HTERT RPE-1 (cell line): ENCODE measurements around the gene RETSAT.

Experiments used
- in situ Hi-C: fragments of 300-500 bp; cut with MboI; formaldehyde crosslinking; loops from 4 replicates; pipeline ENCODE4 v1.14.3; 2020; ENCODE audit warnings: low sequenced_read_pairs

The RETSAT gene

DNA sequence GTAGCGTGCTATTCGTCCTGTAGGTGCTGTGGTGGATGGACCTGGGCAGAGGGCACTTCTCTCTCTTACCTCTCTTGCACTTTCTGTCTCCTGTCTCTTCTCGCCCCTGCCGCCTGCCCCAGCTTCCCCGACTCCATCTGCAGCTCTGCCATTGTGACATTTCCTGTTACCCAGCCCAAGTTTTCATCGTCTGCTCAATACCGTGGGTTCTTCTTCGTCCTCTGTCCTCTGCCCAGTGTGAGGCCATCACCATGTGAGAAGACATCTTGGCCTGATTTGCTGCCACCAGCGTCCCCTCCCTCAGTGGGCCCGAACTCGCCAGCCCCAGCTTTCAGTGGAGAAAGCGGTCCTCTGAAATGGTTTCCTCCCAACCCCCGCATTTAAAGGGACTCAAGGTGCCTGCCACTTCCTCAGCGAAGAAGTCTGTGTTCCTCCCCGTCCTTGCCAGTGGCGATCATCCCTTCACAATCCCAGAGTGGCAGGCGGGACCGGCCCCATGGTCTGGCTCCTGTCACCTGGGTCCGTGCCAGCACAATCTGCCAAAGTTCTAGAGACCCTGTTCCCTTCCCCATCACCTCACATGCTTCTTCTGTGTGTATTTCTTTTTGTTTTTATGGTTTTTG is 44.5 kb downstream of the RETSAT start:
- in situ Hi-C loops = no loop called here

DNA sequence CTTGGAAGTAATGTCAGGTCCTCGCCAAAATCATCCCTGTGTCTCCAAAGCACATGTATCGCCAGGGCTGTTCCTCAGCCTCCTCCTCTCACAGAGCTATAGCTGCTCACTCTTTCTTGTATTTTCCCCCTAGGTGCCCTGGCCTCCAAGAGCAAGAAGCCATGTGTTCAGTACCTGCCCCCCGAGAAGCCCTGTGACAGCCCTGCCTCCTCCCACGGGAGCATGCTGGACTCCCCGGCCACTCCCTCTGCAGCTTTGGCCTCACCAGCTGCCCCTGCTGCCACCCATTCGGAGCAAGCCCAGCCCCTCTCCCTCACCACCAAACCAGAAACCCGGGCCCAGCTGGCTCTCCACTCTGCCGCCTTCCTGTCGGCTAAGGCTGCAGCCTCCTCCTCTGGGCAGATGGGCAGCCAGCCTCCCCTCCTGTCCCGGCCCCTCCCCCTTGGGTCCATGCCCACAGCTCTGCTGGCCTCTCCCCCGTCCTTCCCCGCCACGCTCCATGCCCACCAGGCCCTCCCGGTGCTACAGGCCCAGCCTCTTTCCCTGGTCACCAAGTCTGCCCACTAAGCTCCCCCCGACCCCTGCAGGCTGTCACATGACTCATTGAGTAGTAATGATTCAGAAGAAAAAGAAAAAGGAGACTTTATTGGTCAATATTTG is 45.3 kb downstream of the RETSAT start:
- in situ Hi-C loops = no loop called here

DNA sequence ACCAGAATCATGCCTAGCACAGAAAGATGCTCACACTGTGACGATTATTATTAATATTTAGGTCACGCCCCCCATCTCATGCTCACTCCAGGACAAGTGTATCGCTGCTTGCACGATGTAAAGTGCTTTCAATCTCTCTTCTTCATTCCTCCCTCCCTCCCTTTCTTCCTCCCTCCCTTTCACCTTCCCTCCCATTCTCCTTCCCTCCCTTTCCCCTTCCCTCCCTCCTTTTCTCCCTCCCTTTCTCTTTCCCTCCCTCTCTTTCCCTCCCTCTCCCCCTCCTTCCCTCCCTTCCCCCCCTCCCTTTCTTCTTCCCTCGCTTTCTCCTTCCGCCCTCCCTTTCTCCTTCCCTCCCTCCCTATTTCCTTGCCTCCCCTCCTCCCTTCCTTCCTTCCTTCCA is 46.1 kb downstream of the RETSAT start:
- in situ Hi-C loops = no loop called here

- in situ Hi-C loops = no loop called here
Observed at GRCh38 chr2:85307527-85307897, 46.8 kb downstream of the RETSAT start.

DNA sequence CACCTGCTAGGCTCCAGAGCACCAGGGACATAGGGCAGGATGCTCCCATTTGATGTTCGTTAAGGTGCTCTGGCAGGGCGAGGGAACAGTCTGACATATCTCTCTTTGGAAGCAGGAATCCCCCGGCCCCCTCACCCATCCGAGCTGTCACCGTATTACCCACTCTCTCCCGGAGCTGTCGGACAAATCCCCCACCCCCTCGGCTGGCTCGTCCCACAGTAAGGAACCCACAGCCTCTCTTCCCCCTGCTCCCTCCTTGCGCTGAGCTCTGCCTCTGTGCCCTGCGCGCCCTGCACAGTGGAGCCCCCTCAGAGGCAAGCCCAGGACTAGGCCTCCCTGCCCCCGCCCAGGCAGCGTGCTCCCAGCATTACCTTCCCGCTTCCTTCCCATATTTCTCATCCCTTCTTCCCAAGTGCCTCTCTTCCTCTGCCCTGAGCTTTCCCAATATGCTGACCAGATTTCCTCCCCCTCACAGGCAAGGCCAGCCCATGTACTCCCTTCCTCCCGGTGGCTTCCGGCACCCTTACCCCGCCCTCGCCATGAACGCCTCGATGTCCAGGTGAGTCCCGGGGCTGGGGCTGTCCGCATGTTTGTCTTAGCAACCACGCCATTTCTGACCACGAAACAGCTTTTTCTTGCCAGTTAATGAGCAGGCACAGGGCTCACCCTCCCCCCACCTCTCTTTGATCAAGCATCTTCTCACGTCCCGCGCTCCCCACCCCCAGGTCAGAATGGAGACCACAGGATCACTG is 50.4 kb downstream of the RETSAT start:
- in situ Hi-C loops = no loop called here

GRCh38 chr2:85302121-85302520 is 52.2 kb downstream of the RETSAT start:
- in situ Hi-C loops = no loop called here
